ENCODE results near the gene PTGIS.
"Not testable (repeated sequence)": the region's sequence is repeated elsewhere in the genome, so short reads cannot be mapped to it uniquely, and the experiment has no call there.

PTGIS gene

DNA sequence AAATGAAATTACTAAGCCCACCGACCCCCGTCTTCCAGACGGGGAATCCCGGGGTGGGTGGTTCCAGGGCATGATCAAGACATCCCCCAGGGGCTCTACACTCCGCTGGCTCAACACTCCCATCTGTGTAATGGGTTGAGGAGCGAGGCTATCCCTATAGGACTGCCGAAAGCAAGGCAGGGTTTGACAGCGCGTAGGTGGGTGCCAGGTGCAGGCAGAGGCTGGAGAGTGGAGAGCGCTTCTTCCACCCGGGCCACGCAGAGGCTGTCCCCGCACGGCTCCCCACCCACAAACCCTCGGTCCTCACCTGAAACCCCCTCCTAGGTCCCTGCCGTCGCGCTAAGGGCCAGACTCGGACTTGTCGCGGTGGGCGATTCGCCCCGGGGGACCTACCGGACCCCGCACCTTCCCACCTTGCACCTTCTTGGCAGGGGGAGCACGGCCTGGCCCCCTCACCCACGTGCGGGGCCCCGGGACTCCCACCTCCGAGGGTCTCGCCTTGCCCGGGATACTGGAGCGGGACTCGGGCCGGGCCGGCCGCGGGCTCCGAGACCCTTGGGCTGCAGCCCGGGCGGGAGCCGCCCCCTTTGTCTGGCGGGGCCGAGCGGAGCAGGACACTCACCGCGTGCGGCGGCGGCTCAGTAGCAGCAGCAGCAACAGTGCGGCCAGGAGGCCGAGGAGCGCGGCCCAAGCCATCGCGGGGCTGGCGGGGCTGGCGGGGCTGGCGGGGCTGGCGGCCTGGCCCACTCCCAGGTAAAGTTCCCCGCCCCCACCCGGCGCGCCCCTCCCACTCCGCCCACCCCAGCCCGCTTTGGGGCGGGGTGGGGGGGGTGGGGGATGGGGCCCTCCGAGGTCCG, at the start of gene PTGIS:
TSS of gene PTGIS (minus strand) at position 717 of the 857 bp plus-strand sequence. CDS start at position 696, 21 bp downstream.
- H3K4me1 ChIP-seq (ENCODE audit: control insufficient read depth, insufficient read depth, low read length): peaks cover 13% of the 10 kb centered on the region
- peaks cover 7% of the 10 kb centered on the region for H3K27me3 ChIP-seq (ENCODE audit: control insufficient read depth, insufficient read depth, low read length)
- no peaks in the 10 kb centered on the region for H3K36me3 ChIP-seq (ENCODE audit: control insufficient read depth, insufficient read depth, low read length)
- H3K9ac ChIP-seq (ENCODE audit: low read length): peak within 1 kb of the TSS; percentile 35
- no peak within 1 kb of the TSS for H3K4me3 ChIP-seq (ENCODE audit: low read length)
- no peaks in the 10 kb centered on the region for H3K9me3 ChIP-seq (ENCODE audit: control insufficient read depth, low read length)

DNA sequence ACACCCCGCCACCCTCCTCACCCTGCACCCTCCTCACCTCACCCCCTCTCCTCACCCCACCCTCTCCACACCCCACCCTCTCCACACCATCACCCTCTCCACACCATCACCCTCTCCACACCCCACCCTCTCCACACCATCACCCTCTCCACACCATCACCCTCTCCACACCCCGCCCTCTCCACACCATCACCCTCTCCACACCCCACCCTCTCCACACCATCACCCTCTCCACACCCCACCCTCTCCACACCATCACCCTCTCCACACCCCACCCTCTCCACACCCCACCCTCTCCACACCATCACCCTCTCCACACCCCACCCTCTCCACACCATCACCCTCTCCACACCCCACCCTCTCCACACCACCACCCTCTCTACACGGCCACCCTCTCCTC, 49.5 kb upstream of the PTGIS start:
- not testable (repeated sequence) for H3K9me3 ChIP-seq (ENCODE audit: control insufficient read depth, low read length); H3K9ac ChIP-seq (ENCODE audit: low read length); H3K27me3 ChIP-seq (ENCODE audit: control insufficient read depth, insufficient read depth, low read length); H3K4me3 ChIP-seq (ENCODE audit: low read length); H3K36me3 ChIP-seq (ENCODE audit: control insufficient read depth, insufficient read depth, low read length)
- H3K4me1 ChIP-seq (ENCODE audit: control insufficient read depth, insufficient read depth, low read length): peaks cover 38% of the 10 kb centered on the region

DNA sequence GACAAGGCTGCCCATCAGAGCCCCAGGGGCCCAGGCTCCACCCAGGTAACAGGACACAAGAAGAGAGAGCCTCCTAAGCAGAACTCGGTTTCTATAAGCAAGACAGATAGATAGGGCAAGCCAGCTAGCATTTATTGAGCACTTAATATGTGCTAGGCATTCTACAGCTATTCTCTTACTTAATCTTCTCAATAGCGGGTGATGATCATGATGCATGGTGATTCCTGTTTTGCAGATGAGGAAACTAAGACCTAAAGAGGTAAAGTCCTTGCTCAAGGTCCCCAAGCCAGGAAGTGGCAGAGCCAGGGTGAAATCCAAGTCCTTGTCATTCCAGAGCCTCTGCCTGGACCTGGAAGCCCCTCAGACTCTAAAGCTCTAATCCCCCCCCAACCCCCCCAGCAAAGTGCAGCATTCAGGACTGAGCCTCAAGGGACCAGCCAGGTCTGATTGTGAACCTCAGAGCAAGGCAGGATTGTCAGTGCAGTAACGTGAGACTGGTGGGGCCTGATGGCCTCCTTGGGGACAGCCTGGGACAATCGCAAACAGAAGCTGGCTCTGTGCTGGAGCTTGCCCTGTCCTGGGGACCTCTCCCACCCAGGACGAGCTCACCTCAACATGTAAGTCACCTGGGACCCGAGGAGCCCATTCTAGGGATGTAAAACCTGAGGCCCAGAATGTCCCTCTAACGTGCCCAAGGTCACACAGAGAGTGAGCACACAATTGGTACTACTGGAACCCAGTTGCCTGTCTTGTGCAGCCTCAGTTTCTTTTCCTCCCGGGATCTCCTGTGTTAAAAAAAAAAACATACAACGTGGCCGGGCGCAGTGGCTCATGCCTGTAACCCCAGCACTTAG, 48.4 kb upstream of the PTGIS start:
- H3K9ac ChIP-seq (ENCODE audit: low read length): no peak overlapping the region
- no peaks in the 10 kb centered on the region for H3K27me3 ChIP-seq (ENCODE audit: control insufficient read depth, insufficient read depth, low read length)
- H3K9me3 ChIP-seq (ENCODE audit: control insufficient read depth, low read length): no peaks in the 10 kb centered on the region
- no peaks in the 10 kb centered on the region for H3K36me3 ChIP-seq (ENCODE audit: control insufficient read depth, insufficient read depth, low read length)
- H3K4me3 ChIP-seq (ENCODE audit: low read length): no peak overlapping the region
- peaks cover 48% of the 10 kb centered on the region for H3K4me1 ChIP-seq (ENCODE audit: control insufficient read depth, insufficient read depth, low read length)

DNA sequence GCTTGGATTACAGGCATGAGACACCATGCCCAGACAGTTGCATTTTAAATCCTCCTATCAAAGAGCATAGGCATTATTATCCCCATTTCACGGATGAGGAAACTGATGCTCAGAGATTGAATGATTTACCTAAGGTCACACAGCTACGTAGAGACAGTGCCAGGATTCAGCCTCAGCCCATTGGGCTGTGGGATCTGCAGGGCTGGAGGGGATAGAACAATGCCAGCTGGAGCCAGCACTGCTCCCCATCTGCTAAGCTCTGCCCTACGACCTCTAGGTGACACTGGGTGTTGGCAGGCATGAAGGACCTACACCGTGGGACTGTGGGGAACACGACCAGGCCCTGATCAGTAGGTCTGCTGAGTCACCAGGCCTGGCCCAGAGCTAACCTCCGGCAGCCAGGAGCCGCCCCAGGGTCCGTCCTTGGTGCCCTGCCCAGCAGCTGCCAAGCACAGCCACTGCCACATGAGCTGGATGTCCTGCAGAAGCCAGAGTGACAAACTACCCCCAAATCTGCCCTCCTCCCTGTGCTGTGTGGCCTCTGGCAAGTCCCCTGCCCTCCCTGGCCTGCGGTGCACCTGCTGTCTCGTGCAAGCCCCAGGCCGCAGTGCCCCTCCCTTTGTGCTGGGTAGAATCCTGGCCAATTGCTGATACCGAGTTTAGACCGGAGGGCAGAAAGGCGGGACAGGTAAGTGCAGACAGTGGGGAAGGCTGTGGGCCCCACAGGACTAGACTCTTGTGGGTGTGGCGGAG, 47.6 kb upstream of the PTGIS start:
- Histone ChIP-seq H3K4me1 (ENCODE audit: control insufficient read depth, insufficient read depth, low read length) (peaks cover 56% of the 10 kb centered on the region), H3K4me3 (ENCODE audit: low read length) (no peak overlapping the region), H3K9ac (ENCODE audit: low read length) (no peak overlapping the region), H3K9me3 (ENCODE audit: control insufficient read depth, low read length) (no peaks in the 10 kb centered on the region), H3K36me3 (ENCODE audit: control insufficient read depth, insufficient read depth, low read length) (no peaks in the 10 kb centered on the region), H3K27me3 (ENCODE audit: control insufficient read depth, insufficient read depth, low read length) (no peaks in the 10 kb centered on the region)

DNA sequence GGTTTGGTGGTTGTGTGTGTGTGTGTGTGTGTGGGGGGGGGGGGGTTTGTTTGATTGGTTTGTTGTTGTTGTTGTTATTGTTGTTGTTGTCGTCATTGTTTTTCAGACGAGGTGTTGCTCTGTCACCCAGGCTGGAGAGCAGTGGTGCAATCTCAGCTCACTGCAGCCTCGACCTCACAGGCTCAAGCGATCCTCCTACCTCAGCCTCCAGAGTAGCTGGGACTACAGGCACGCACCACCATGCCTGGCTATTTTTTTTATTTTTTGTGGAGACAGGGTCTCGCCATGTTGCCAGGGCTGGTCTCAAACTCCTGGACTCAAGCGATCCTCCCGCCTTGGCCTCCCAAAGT, 47.1 kb upstream of the PTGIS start:
- H3K36me3 ChIP-seq (ENCODE audit: control insufficient read depth, insufficient read depth, low read length): not testable (repeated sequence)

DNA sequence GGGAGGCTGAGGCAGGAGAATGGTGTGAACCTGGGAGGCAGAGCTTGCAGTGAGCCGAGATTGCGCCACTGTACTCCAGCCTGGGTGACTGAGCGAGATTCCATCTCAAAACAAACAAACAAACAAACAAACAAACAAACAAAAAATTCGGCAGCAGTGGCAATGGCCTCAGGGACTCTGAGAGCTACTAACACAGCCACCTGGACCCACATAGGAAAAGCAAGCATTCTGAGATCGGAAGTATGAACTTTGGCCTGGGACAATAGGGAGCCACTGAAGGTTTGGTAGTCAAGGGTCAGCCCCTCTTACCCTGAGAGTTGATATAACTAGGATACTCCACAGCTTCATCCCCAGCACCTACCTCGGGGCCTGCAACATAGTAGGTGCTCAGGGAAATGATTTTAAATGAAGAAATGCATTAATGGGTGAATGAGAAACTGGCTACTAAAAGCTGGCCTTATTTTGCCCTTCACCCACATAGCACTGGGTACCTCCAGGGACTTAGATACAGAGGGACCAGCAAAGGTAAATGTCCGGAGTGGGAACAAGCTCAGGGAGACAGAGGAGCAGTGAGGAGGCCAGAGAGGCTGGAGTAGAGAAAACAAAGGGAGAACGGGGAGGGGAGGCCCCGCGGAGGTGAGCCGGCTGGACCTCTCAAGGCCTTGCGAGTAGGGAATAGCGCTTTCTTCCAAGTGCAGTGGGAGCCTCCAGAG, 46.6 kb upstream of the PTGIS start:
- Histone ChIP-seq H3K36me3 (ENCODE audit: control insufficient read depth, insufficient read depth, low read length) (no peaks in the 10 kb centered on the region), H3K9me3 (ENCODE audit: control insufficient read depth, low read length) (no peaks in the 10 kb centered on the region), H3K9ac (ENCODE audit: low read length) (no peak overlapping the region), H3K4me3 (ENCODE audit: low read length) (no peak overlapping the region), H3K4me1 (ENCODE audit: control insufficient read depth, insufficient read depth, low read length) (peaks cover 57% of the 10 kb centered on the region), H3K27me3 (ENCODE audit: control insufficient read depth, insufficient read depth, low read length) (no peaks in the 10 kb centered on the region)

More for the DNA sequence above, 47.1 kb upstream of the PTGIS start:
- H3K9ac ChIP-seq (ENCODE audit: low read length); H3K9me3 ChIP-seq (ENCODE audit: control insufficient read depth, low read length); H3K27me3 ChIP-seq (ENCODE audit: control insufficient read depth, insufficient read depth, low read length); H3K4me3 ChIP-seq (ENCODE audit: low read length): not testable (repeated sequence)
- H3K4me1 ChIP-seq (ENCODE audit: control insufficient read depth, insufficient read depth, low read length): peaks cover 57% of the 10 kb centered on the region

DNA sequence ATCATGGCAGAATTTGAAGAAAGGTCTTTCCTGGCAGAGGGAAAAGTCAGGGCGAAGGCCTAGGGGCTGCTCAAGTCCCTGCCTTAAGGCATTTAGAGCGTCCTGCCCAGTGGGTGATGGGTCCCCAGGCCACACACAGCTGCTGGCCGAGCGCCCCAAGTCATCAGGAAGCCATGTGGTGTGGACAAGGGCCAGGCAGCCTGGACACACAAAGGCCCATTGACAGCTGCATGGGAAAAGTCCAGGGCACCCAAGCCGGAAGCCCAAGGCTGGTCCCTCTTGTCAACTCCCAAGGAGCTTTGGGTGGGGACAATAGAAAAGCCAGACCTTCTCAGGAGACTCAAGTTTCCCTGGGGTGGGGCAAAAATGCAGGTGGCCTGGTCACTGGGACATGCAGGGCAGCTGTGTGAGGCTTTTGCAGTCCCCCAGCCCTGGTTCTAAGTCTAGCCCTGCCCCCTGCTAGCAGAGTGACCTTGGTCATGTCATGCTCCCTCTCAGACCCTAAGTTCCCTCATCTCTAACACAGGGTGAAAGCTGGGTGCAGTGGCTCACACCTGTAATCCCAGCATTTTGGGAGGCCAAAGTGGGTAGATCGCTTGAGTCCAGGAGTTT, 44.3 kb upstream of the PTGIS start:
- peaks cover 59% of the 10 kb centered on the region for H3K4me1 ChIP-seq (ENCODE audit: control insufficient read depth, insufficient read depth, low read length)
- H3K9me3 ChIP-seq (ENCODE audit: control insufficient read depth, low read length): no peaks in the 10 kb centered on the region
- no peaks in the 10 kb centered on the region for H3K27me3 ChIP-seq (ENCODE audit: control insufficient read depth, insufficient read depth, low read length)
- H3K9ac ChIP-seq (ENCODE audit: low read length): no peak overlapping the region
- H3K36me3 ChIP-seq (ENCODE audit: control insufficient read depth, insufficient read depth, low read length): no peaks in the 10 kb centered on the region
- H3K4me3 ChIP-seq (ENCODE audit: low read length): no peak overlapping the region

DNA sequence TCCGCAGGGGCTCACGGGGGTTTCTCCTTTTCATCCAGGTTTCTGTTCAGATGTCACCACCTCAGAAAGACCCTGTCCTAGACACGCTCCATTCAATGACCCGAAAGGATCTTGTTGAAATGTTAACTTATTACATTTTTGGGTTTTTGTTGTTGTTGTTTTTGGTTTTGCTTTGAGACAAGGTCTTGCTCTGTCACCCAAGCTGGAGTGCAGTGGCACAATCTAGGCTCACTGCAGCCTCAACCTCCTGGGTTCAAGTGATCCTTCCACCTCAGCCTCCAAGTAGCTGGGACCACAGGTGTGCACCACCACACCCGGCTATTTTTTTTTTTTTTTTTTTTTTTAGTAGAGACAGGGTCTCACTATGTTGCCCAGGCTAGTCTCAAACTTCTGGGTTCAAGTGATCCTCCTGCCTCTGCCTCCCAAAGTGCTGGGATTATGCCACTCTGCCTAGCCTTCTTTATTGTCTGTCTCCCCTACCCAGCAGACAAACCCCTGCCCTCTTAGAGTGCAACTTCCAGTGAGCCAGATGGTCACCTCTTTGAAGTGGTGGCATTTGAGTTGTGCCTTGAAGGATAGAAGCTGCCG, 43.7 kb upstream of the PTGIS start:
- peaks cover 57% of the 10 kb centered on the region for H3K4me1 ChIP-seq (ENCODE audit: control insufficient read depth, insufficient read depth, low read length)
- not testable (repeated sequence) for H3K36me3 ChIP-seq (ENCODE audit: control insufficient read depth, insufficient read depth, low read length); H3K9ac ChIP-seq (ENCODE audit: low read length); H3K9me3 ChIP-seq (ENCODE audit: control insufficient read depth, low read length); H3K27me3 ChIP-seq (ENCODE audit: control insufficient read depth, insufficient read depth, low read length)
- peak overlapping the region; percentile 7 for H3K4me3 ChIP-seq (ENCODE audit: low read length)

DNA sequence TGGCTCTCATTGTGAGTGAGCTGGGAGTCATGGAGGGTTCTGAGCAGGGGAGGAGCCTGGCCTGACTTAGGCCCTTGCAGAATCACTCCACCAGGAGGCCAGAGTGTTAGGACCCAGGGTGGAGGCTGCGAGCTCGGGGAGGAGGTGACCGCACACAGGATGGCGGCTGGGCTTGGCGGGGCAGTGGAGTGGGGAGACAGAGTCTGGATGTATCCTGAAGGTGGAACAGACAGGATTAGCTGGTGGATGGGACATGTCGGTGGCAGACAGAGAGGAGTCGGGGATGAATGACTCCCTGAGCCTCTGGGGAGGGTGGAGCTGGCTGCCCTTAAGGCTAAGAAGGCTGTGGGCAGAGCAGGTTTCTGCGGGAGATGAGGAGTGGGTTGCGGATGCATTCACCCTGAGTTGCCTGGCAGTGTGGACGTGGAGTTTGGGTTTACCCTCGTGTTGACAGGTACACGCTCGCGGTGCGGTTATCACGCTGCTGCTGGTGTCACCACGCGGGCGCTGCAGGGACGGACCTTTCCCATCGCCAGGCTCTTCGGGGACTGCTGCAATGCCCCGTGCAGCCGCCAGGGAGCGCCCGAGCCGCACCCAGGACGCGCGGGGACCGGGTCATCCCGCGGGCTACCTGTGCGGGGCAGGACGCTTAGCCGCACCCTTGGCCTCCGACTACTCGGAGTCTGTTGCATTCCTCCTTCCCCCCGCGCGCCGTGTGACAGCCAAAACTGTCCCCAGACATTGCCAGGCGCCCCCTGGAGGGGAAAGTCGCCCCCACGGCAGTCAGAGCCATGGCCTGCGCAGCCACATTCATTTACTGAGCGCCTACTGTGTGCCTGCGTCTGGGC, 43.0 kb upstream of the PTGIS start:
- Histone ChIP-seq H3K9ac (ENCODE audit: low read length) (no peak overlapping the region), H3K36me3 (ENCODE audit: control insufficient read depth, insufficient read depth, low read length) (no peaks in the 10 kb centered on the region), H3K4me3 (ENCODE audit: low read length) (peak overlapping the region; percentile 7), H3K27me3 (ENCODE audit: control insufficient read depth, insufficient read depth, low read length) (no peaks in the 10 kb centered on the region), H3K9me3 (ENCODE audit: control insufficient read depth, low read length) (no peaks in the 10 kb centered on the region), H3K4me1 (ENCODE audit: control insufficient read depth, insufficient read depth, low read length) (peaks cover 50% of the 10 kb centered on the region)

DNA sequence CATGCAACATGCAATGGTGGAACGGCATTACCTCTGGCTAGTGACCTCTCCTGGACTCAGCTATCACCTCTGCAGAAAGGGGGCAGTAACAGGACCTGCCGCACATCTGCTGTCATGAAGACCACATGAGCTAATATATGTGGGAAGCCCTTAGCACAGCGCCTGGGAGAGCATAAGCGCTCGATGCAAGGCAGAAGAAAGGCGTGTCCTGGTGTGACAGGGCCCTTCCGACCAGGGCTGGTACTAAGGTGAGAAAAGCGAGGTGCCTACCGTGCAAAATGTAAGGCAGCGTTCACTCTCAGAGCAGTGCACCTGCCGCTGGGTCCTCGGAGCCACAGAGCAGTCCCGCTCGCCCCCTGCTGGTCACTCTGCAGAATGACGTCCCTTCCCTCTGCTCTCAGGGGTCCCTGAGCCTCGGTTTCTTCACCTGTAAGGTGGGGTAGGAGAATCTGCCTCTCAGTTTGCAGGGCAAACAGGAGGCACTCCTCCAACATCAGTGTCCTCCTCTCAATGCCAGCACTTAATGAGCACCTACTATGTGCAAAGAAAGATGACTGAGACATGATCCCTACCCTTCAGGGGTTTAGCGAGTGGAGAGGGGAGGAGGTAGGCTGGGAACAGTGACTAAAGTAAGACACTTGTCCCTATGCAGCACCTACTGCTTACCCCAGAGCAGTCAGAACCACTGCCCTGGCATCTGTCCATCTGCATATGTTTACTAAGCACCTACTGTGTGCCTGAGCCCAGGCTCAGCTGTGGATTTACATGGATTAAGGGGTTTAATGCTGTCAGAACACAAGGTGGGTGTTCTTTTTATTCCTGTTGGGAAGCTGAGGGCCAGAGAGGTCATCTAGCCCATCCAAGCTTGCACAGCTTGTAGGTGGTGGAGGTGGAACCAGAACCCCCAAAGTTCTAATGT, 41.1 kb upstream of the PTGIS start:
- Histone ChIP-seq H3K9ac (ENCODE audit: low read length) (no peak overlapping the region), H3K27me3 (ENCODE audit: control insufficient read depth, insufficient read depth, low read length) (no peaks in the 10 kb centered on the region), H3K4me3 (ENCODE audit: low read length) (no peak overlapping the region), H3K9me3 (ENCODE audit: control insufficient read depth, low read length) (no peaks in the 10 kb centered on the region), H3K36me3 (ENCODE audit: control insufficient read depth, insufficient read depth, low read length) (no peaks in the 10 kb centered on the region), H3K4me1 (ENCODE audit: control insufficient read depth, insufficient read depth, low read length) (peaks cover 45% of the 10 kb centered on the region)
